Stimulated activated CD4-positive, alpha-beta T cell treated with anti-CD3 and anti-CD28 coated beads, Interleukin-4, amount 100 ng/mL, for 1 hour (primary cell): ENCODE results near the gene VEGFD.

Source experiments
- DNase-seq: peaks from one replicate; pipeline ENCODE4 v3.0.0-alpha.2; 2020

VEGFD gene

GRCh38 chrX:15384304-15384703 lies at the start of gene VEGFD:
Gene VEGFD (minus strand): TSS chrX:15384413. CDS start chrX:15383946, 467 bp downstream.
- no peak for DNase-seq

GRCh38 chrX:15430584-15430983 lies 46.4 kb upstream of the VEGFD start:
- no peak for DNase-seq

- no peak for DNase-seq
These were observed 45.9 kb upstream of the VEGFD start for GRCh38 chrX:15430076-15430475.

- DNase-seq, result no peak
These were observed 40.8 kb upstream of the VEGFD start for GRCh38 chrX:15425024-15425423.

- no peak for DNase-seq
These were observed 34.5 kb upstream of the VEGFD start for GRCh38 chrX:15418707-15419181.

GRCh38 chrX:15418041-15418706 lies 34.0 kb upstream of the VEGFD start:
- DNase-seq, result no peak

GRCh38 chrX:15416133-15416993 lies 32.1 kb upstream of the VEGFD start:
- no peak for DNase-seq

GRCh38 chrX:15413101-15413500 lies 28.9 kb upstream of the VEGFD start:
- no peak for DNase-seq

GRCh38 chrX:15410947-15411346 lies 26.7 kb upstream of the VEGFD start:
- no peak for DNase-seq

GRCh38 chrX:15410430-15410829 lies 26.2 kb upstream of the VEGFD start:
- no peak for DNase-seq

- DNase-seq, result no peak
These were observed 21.6 kb upstream of the VEGFD start for GRCh38 chrX:15405846-15406245.

- no peak for DNase-seq
These were observed 20.3 kb upstream of the VEGFD start for GRCh38 chrX:15404401-15405096.

- DNase-seq, result no peak
These were observed 17.2 kb upstream of the VEGFD start for GRCh38 chrX:15401378-15401777.

- DNase-seq, result no peak
These were observed 15.8 kb upstream of the VEGFD start for GRCh38 chrX:15399962-15400391.

GRCh38 chrX:15398874-15399273 lies 14.7 kb upstream of the VEGFD start:
- no peak for DNase-seq

GRCh38 chrX:15395789-15396188 lies 11.6 kb upstream of the VEGFD start:
- DNase-seq, result no peak

GRCh38 chrX:15391850-15392249 lies 7.6 kb upstream of the VEGFD start:
- DNase-seq, result no peak

GRCh38 chrX:15382813-15383212 lies 1.4 kb downstream of the VEGFD start:
- DNase-seq, result no peak

- DNase-seq, result no peak
These were observed 7.3 kb downstream of the VEGFD start for GRCh38 chrX:15376956-15377355.

GRCh38 chrX:15373976-15374375 lies 10.2 kb downstream of the VEGFD start:
- no peak for DNase-seq

- no peak for DNase-seq
These were observed 17.5 kb downstream of the VEGFD start for GRCh38 chrX:15366506-15367352.

- no peak for DNase-seq
These were observed 24.5 kb downstream of the VEGFD start for GRCh38 chrX:15359701-15360100.

GRCh38 chrX:15358533-15358932 lies 25.7 kb downstream of the VEGFD start:
- DNase-seq, result no peak
